Tongue (tissue), 2 donors: ENCODE data around the gene RHOBTB1. TPM values are rescaled to one million over a fixed set of nuclear protein-coding genes. Genes with fewer than 3 reads are reported as not detected.

ENCODE experiments used
- DNase-seq: peaks from one replicate; pipeline ENCODE4 v3.0.0-alpha.2; 2015
- total RNA-seq: library from RNA; depleted of rRNA; stranded (reverse); fragments of >200 nt; gene quantifications from one replicate; pipeline ENCODE4 v1.2.3, GENCODE V29; 2014

Gene RHOBTB1
- total RNA-seq, 1 donor from 2014 or later = 36.5 TPM

DNA sequence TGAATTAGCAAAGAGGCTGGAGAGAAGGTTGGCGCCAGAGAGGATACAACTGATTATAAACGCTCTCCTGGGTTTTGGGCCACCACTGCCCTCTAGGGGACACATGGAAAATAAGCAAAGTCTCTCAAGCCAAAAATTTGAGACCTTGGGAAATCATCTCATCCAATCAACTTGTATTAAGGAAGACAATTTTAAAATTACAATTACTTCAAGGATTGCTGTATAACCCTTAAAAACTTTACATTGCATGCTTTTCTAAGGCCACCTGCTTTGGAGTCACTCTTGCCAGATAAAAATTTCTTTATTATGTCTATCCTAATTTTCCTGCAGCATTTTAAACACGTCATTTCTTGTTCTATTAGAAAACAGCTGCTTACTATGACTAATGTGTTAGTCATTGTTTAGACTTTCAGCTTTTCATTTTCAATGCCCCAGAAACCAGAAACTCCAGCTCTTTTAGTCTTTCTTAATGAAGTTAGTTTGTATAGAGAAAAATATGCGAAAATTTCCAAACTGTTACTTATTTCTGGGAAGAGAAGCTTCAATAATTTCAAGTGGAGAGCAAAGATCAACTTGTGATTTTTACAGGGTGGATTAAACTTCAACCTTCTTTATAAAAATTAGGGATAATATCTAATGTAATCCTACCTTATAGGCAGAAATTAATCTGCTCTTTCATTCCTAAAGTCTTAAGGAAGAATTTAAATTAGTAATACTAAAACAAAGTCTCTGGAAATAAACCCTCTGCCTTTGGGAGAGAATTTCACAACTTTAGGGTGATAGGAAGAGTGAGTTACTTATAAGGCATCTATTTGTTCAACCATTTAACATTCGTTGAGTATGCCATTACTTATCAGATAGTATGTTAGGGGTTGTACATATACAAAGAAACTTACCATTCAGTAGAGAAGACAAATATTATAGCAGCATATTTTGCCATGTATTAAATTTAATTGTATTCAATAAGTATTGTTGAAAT, 20.6 kb upstream of the RHOBTB1 start:
- DNase-seq = peak; percentile 93

DNA sequence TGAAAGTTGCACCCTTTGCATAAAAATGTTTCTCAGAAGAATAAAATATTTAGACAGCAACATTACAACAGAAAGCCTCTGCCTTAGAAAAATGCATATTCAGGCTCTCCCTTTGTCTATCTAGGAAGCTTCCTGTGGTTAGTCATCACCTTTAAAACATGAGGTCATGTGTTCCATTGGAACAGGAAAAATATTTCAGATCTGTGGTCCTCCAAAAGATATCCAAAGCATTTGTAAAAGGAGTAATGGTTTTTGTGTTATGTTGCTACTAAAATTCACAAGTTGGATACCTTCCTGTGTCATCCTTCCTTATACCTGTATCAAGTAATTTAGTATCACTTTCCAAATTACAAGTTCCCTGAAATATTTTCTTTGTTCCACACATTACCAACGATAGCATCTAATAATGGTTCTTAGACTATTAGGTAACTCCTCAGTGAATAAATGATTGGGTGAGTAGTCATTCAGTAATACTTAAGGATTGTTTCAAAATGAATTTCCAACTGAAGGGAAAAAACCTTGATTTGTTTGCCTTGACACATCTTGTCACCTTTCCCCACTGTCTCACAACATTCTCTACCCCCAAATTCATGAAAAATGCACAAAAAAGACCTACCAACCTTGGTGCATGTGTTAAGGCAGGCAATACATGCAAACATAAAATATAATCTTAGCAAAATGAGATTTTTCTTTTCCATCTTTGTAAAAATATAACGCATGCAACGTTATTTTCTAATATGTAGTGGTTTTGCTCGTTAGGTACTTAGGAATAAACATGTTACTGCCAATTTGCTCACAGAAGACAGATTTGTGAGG, 19.7 kb upstream of the RHOBTB1 start:
- DNase-seq = no peak

GRCh38 chr10:60962946-60963345, 19.0 kb upstream of the RHOBTB1 start:
- DNase-seq = no peak

GRCh38 chr10:60960913-60961312, 16.9 kb upstream of the RHOBTB1 start:
- DNase-seq = no peak

GRCh38 chr10:60960031-60960430, 16.0 kb upstream of the RHOBTB1 start:
- no peak for DNase-seq

DNA sequence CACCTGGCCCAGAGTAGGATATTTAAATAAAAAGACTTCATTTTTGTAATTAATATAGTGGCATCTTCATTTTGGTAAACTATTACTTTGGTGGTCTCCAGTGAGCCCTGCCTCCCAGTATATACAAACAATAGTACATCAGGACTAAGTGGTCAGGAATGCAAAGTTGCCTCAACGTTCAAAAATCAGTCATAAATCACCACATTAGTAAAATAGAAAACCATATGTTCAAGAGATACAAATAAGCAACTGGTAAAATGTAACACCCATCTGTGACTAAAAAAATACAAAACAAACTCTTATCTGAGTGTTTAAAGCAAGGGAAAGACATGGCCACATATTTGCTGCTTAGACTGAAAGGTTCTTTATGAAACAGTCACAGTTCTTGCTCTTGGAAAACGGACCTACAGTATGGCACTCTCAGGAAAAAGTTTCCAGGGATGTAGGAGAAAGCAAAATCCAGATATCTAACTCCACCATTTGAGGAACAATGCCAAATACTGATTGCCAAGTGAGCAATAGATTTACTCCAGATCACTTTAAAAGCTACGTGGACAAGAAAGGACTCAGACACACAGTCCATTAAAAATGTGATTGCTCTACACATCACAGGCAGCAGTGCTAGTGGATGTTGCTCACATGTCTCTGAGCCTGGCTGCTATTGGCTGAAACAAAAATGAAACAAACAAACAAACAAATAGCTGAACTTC, 15.1 kb upstream of the RHOBTB1 start:
- DNase-seq = no peak

GRCh38 chr10:60957667-60958221, 13.8 kb upstream of the RHOBTB1 start:
- DNase-seq = no peak

GRCh38 chr10:60955957-60956425, 12.0 kb upstream of the RHOBTB1 start:
- no peak for DNase-seq

DNA sequence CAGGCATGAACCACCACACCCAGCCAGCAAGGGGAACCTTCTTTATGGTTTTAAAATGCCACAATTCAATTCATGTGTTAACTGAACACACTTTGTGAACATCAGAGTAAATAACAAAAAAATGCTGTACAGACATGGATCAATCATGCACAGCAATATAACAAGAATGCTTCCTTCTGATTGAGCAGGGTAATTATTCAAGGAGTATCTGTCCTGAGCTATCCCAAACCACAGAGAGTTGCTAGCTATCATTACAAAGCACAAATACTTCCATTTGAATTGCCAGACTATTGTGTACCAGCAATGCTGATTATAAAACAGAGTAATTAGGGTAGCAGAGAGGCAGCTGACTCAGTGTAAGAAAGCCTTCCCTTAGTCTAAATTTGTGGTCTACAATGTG, 11.3 kb upstream of the RHOBTB1 start:
- DNase-seq = no peak

GRCh38 chr10:60954035-60954434, 10.1 kb upstream of the RHOBTB1 start:
- DNase-seq = no peak

GRCh38 chr10:60953420-60953819, 9.4 kb upstream of the RHOBTB1 start:
- no peak for DNase-seq

DNA sequence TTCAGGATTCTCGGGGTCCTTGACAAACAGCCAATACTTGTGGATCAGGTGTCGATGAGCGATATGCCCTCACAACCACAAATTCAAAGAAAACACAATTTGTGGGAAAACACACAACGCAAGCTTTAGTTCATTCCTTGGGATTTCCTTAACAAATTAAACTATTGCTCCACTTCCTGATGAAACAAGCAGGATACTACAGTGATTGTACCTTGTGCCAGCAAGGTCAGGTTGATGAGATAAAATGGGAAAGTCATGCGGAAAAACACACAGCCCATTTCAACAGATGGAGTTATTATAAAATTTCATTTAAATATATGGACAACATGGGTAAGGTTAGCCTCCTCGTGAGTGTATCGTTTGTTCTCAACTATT, 8.8 kb upstream of the RHOBTB1 start:
- no peak for DNase-seq

DNA sequence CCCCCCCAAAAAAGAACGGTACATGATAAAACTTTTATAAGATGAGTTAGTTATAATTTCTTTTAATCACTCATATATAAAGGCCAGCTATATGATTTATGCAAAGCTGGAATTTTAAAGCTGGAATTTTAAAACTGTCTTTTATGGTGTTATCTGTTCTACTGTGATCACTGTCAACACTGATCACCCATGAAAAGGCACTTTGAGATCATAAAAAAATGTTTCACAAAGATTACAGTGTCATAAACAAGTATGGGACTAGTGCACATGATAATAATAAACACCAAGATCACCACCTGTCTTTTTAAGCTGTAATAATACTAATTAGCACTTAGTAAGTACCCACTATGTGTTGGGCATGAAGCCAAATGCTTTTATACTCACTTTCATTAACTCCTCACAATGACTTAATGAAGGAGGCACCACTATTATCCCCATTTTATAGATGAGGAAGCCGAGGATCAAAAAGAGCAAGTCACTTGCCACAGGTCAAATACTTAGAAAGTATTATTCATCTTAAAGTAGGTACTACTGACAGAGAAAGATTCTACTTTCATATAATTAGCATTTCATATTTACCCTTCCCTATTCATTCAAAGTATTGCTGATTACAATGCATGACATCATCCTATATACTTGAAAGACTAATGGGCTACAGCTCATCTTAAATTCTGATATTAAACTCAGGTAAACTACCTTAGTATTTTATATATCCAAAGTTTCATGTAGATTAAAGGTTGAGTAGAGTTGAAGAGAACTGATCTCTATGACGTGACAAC, 8.3 kb upstream of the RHOBTB1 start:
- DNase-seq = no peak

GRCh38 chr10:60951272-60951724, 7.3 kb upstream of the RHOBTB1 start:
- no peak for DNase-seq

GRCh38 chr10:60950300-60950699, 6.3 kb upstream of the RHOBTB1 start:
- DNase-seq = no peak

GRCh38 chr10:60948851-60949250, 4.9 kb upstream of the RHOBTB1 start:
- DNase-seq = no peak

GRCh38 chr10:60944910-60945297, 919 bp upstream of the RHOBTB1 start:
- no peak for DNase-seq

DNA sequence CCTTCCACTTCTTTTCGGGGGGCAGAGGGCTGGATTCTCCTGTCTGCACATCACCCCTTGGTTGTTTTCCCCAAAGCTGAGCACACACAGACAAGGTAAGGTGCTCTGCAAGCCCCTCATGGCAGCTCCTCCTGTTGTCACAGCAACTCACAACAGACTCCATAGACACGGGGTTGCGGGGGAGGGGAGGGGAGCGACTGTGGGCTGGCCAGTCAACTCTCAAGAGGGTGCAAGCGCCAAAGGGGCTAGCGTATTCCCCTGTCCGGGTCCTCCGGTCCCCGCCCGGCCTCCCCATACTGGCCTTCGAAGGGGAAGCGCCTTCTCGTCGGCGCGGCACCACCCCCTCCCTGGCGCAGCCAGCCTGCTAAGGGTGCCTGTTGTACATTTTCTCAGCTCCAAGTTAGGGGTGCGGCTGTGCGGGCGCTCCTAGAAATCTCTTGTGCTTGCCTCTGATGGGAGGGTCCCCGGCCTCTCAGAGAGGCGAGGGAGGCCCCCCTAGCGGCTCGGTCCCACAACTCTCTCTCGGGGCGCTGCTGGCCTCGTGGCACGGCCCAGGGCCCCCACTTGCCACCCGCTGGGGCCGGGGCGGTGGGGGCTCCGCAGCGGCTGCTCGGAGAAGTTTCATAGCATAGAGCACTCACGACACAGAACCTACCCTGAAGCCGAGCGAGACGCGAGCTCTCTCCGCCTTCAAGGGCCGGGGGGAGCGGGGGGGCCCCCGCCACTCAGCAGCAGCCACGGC, 498 bp downstream of the RHOBTB1 start:
- peak; percentile 91 for DNase-seq

DNA sequence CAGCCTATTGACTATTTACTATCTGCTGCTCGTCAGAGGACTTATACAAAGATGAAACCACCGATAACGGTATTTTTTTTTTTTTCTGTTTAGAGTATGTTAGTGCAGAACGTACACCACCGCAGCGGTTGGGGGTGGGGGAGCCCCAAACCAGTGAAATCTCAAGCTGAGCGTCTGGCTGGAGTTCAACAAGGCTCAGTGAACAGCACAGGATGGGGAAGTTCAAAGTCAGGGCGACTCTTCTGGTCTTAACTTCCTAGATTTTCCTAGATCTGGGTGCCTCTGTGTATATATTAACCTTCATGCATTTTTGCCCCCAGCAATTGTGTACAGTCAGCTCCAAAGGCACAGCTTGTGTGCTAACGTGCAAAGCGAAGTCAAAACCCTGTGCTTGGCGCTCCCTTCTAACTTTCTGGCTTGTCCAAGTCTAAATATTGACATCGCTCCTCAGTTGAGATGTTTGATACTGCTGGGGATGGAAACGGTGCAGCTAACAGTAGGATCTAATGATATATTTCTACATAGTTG, 1.1 kb downstream of the RHOBTB1 start:
- peak; percentile 70 for DNase-seq

GRCh38 chr10:60942134-60942787, 1.7 kb downstream of the RHOBTB1 start:
- no peak for DNase-seq
